GM18505 (cell line): ENCODE results near the gene MTARC2.
A peak's percentile ranks its signal among the peaks of the same experiment; 100 is the strongest.

Source experiments
- ATAC-seq: cut with Tn5 transposase; IDR thresholded peaks from one replicate; pipeline ENCODE4 v1.9.1; 2021; ENCODE audit not compliant: unreplicated experiment
- POLR2A ChIP-seq: IDR thresholded peaks from 4 replicates; pipeline ENCODE4 v1.6.1; 2011; ENCODE audit warnings: borderline replicate concordance; ENCODE audit not compliant: insufficient read depth, insufficient read length; ENCODE audit errors: extremely low read depth

Gene MTARC2

DNA sequence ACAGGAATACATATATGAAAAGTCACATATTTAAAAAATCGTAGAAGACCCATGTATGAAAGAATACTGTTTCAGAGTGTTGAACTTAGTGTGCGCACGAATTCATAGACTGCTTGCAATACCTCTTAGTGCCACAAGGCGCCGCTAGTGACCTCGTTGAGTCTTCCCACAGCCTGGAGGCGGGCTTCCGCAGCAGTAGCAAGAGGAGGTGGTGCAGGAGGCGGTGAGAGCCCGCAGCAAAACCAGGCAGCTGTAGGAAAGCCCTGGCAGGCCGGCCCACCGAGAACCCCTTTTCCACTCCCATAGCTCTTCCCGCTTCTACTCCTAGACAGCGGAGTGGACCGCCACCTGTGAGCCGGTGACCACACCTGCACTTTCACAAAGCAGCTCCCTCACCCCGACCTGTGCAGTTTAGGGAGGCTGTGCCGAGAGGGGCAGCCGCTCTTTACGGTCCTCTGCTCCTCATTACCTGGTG lies 62.1 kb downstream of the MTARC2 start:
- peak; percentile 92 for ATAC-seq
- no peak for TF ChIP-seq POLR2A

DNA sequence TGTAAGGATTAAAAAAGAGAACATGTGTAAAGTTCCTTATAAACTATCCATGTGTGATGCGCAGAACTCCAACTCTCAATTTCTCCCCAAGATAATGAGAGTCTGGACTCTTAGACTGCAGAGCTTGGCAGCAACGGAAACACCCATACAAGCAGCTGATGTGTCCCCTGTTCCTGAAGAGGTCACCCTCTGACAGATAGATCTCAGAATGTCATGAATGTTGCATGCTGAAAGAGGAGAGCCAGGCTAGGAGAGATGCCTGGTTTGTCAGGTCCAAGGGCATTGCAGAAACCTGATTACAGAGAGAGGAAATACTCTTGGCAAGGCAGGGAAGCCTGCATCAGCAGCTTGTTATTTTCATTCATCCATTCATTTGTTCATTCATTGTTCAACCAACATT lies 62.8 kb downstream of the MTARC2 start:
- ATAC-seq = no peak
- no peak for TF ChIP-seq POLR2A

DNA sequence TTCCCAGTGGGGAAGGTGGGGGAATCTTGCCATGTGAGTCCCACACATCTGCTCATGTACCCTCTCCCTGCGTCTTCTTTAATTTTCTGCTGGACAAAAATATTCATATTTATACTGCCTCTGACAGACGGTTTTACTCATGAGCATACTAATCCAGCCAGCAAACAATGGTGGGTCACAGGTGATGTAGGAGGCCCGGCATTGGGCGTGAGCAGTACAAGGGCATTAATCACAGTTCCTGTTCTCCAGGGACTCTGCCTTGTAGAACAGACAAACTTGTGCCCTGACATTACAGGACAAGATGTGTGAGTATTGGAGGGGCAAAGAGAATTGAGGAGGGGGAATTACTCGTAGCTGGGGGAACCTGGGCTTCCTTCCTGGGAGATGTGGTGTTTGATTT lies 63.6 kb downstream of the MTARC2 start:
- no peak for ATAC-seq
- TF ChIP-seq POLR2A = no peak

DNA sequence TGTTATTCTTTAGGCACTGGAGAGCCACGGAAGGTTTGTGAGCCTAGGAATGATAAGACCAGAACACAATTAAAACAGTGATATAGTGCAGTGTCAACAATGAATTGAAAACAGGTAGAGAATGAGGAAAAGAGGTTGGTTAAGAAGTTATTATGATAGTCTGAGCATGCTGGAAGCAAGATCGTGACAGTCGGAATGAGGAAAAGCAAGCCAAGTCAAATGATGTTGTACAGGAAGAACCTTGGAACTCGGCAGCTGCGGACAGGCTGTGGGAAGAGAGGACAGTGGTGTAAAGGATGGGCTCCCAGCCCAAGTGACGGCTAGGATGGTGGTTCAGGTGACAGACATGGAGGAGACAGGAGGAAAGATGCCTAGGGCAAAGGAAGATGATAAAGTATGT lies 64.2 kb downstream of the MTARC2 start:
- TF ChIP-seq POLR2A = no peak
- no peak for ATAC-seq

DNA sequence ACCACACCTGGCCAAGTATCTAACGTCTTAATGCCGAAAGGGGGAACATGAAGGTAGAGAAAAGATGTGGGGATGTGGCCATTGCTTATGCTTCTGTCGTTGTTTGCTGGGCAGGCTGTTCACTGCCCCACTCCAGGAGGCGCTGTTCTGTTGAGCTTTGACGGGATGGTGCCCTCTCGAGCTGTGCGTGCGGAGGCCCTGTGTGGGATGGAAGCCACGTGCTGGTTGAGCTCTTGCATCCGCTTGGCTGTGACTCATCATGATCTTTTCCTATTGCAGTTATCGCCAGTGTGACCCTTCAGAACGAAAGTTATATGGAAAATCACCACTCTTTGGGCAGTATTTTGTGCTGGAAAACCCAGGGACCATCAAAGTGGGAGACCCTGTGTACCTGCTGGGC lies 64.9 kb downstream of the MTARC2 start:
- ATAC-seq = no peak

DNA sequence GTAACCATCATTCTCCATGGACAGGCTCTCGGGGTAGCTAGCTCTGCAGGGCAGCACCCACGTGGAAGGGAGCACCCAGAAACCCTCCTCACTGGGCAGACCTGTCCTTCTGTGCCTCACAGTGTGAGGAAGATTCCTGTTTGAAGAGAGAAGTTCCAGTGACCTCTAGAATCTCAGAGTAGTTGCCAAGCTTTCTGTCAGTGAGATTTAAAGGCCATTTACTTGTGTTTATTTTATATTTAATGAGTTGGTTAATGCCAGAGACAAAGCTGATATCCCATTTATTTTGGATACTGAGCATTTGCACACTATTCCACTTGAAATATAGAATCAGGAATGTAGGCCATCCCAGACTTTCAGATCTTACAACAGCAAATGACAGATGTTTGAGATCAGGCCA lies 67.3 kb downstream of the MTARC2 start:
- ATAC-seq = no peak
- TF ChIP-seq POLR2A = no peak

More for the DNA sequence above, 64.9 kb downstream of the MTARC2 start:
- TF ChIP-seq POLR2A = no peak

DNA sequence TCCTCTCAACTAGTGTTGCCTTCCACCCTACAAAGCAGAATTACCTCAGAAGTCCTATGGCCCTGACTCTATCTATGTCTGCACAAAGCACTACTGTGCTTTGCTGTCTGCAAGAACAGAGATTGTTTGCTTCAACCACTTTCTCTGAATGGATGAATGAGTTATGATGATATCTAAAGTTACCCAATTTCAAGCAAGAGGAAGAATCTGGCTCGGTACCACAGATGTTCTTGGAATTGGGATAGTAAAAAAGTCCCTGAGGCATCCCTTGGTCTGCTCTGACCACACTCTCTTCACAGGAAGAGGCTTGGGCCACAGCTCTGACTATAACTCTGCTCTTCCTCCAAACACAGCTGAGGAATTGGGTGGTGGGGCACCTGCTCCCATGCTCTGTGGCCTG lies 69.8 kb downstream of the MTARC2 start:
- no peak for TF ChIP-seq POLR2A
- ATAC-seq = no peak

DNA sequence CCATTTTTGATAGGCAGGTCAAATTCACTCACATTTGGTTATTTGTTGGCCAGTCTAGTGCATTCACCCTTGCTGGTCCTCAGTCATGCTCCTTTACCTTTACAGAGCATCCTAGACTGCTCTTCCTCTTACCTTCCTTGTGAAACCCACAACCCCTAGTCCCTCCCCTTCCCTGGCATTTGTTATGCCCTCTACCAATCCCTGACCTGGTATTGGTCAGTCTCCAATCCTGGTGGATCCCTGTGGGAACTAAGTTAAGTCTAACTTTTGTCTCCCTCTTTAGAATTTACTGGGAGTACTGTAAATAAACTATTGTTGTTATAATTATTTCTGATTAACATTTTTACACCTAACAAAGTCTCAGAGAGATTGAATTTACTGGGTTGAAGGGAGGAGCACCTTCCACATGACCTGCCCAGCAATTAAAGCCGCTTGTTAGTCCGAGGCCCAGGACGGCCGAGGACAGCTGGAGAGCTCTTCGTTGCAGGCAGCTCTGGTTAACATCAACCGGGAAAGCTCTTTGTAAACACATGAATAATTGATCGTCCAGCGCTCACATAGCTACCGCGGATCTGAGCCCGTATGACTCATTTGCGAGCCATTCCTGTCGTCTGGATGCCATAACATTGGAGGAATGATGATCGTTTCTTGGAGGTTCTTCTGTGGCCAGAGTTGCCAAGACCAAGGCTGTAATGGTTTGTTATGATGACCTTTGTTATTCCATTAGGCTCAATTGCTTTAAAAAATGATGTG lies 70.5 kb downstream of the MTARC2 start:
- no peak for ATAC-seq

DNA sequence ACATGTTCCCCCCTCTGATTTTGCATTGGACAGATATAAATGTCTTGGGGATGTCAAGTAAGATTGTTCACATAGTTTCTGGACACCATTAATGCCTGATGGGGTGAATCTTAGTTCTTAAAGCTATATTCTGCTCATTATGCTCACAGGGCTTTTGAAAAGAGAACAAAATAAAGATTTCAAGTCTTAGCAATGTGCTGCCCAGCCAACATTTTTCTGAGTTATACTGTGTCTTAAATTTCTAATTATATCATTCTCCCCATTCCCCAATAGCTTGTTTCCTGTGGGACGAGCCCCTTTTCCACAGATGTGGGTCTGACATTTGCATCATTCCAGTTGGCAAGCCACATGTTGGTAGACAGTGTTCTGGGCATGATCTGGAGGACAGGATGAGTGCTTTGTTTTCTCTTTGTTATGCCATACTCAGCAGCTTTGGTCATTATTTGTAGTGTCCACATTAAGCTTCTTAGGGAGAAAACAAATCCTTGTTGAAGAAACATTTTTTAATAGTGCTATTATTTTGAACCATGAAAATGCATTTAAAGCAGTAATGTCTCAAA lies 71.4 kb downstream of the MTARC2 start:
- ATAC-seq = no peak
- TF ChIP-seq POLR2A = no peak

More for the DNA sequence above, 70.5 kb downstream of the MTARC2 start:
- TF ChIP-seq POLR2A = no peak

DNA sequence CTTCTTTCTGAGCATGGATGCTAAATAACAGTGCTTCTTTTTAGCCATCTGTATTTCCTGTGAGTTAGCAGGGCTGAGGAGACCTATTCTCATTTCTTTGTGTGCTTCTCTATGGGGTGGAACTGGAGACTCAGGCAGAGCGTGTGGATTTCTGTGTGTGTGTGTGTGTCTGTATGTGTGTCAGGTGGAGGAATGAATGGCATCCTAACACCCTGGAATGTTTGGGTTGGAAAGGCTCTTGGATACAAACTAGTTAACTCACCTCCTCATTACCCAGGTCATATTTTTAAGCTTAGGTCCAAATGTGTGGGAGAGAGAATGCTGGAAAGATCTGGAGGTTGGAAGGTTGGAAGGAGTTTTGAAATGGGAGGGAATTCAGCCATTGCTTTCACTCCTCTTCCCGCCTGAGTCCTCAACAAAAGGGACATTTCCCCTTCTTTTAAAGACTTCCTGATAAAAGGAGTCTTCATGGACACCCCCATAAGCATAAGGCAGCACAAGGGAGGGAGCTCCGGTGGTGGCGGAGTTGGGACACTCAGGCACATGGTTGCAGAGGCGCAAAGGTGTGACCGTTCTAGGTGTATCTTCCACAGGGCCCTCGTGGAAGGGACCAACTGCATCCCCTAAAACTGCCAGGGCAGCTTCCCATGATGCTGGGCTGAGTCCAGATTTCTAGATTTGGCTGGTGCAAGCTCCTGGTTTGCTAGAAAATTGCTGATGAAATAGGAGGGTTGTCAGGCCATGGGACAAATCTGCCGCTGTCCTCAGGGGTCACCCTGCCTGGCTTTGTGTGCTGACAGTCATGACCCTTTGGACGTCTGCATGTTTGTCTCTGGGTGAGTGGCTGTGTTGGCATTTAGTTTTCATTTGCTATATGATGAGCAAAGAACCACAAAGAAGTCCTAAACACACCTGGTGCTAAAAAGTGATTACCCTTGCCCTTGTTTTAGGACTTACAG lies 76.2 kb downstream of the MTARC2 start:
- TF ChIP-seq POLR2A = no peak
- ATAC-seq = no peak

DNA sequence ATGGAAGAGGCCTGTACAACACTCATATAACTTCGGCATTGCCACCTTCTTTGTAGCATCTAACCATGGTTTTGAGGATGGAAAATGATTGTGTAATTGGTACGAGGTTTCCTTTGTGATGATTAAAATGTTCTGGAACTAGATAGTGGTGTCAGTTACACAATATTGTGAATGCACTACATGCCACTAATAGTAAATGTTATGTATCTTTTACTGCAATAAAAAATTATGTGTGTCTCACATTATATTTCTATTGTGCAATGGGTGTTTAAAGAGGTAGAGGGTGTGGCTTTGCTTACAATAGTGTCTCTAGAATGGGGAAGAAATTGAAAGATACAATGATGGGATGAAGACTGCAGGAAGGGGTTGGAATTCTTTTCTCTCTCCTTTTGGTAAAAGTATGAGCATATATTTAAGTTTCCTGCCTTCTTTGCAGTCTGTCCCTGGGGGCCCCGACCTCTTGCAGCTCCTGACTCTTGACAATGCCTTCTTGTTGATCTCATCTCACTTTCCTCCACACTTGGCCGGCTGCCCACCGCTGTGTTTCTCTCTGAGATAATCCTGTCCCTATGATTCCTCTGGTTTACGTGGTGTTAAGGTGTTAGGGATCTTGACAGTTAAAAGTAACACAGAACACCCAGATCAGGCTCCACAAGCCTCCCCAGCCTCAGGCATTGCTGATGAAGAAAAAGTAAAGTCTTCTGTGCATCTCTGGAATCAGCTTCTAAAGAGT lies 77.9 kb downstream of the MTARC2 start:
- no peak for TF ChIP-seq POLR2A
- no peak for ATAC-seq

DNA sequence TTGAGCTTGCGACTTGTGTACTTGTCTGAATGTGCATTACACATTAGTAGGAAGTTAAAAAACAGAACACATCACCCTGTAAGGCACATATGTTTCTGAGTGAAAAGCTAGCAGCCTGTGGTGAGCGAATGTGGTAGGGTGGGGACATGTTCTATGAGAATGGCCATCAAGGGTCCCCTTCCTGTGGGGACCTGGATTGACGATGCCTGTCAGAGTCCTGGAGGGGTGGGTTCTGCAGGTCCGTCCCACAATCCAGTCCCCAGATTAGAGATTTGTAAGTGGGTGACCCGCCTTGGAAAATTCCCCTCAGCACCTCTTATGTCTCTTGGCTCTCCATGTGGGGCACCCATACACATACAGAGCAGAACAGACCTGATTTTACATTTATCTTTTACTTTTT lies 78.6 kb downstream of the MTARC2 start:
- no peak for TF ChIP-seq POLR2A
- no peak for ATAC-seq
